ENCODE measurements around the gene AAGAB.
"Not testable (repeated sequence)": the region's sequence is repeated elsewhere in the genome, so short reads cannot be mapped to it uniquely, and the experiment has no call there.

AAGAB gene

GRCh38 chr15:67173005-67173404, 81.5 kb downstream of the AAGAB start:
- no peak for DNase-seq (ENCODE audit: low read depth, low spot score)

GRCh38 chr15:67172172-67172571, 82.3 kb downstream of the AAGAB start:
- DNase-seq (ENCODE audit: low read depth, low spot score): no peak

- DNase-seq (ENCODE audit: low read depth, low spot score): no peak
Measured at GRCh38 chr15:67171471-67171870, 83.0 kb downstream of the AAGAB start.

- DNase-seq (ENCODE audit: low read depth, low spot score): no peak
Measured at GRCh38 chr15:67170143-67170925, 84.1 kb downstream of the AAGAB start.

GRCh38 chr15:67168694-67169093, 85.8 kb downstream of the AAGAB start:
- DNase-seq (ENCODE audit: low read depth, low spot score): no peak

GRCh38 chr15:67167091-67167490, 87.4 kb downstream of the AAGAB start:
- DNase-seq (ENCODE audit: low read depth, low spot score): no peak

- no peak for DNase-seq (ENCODE audit: low read depth, low spot score)
Measured at GRCh38 chr15:67166280-67167009, 88.0 kb downstream of the AAGAB start.

GRCh38 chr15:67165254-67166253, 88.9 kb downstream of the AAGAB start:
- DNase-seq (ENCODE audit: low read depth, low spot score): peak; percentile 96

GRCh38 chr15:67164811-67165253, 89.6 kb downstream of the AAGAB start:
- no peak for DNase-seq (ENCODE audit: low read depth, low spot score)

- DNase-seq (ENCODE audit: low read depth, low spot score): peak; percentile 66
Measured at GRCh38 chr15:67164401-67164791, 90.1 kb downstream of the AAGAB start.

- no peak for DNase-seq (ENCODE audit: low read depth, low spot score)
Measured at GRCh38 chr15:67163180-67163579, 91.3 kb downstream of the AAGAB start.

GRCh38 chr15:67161881-67162280, 92.6 kb downstream of the AAGAB start:
- DNase-seq (ENCODE audit: low read depth, low spot score): no peak

GRCh38 chr15:67161412-67161811, 93.0 kb downstream of the AAGAB start:
- no peak for DNase-seq (ENCODE audit: low read depth, low spot score)

GRCh38 chr15:67158367-67158766, 96.1 kb downstream of the AAGAB start:
- DNase-seq (ENCODE audit: low read depth, low spot score): no peak

- no peak for DNase-seq (ENCODE audit: low read depth, low spot score)
Measured at GRCh38 chr15:67157521-67158252, 96.8 kb downstream of the AAGAB start.

GRCh38 chr15:67156834-67157233, 97.6 kb downstream of the AAGAB start:
- DNase-seq (ENCODE audit: low read depth, low spot score): no peak

GRCh38 chr15:67156426-67156825, 98.0 kb downstream of the AAGAB start:
- no peak for DNase-seq (ENCODE audit: low read depth, low spot score)

GRCh38 chr15:67154249-67154648, 100.2 kb downstream of the AAGAB start:
- DNase-seq (ENCODE audit: low read depth, low spot score): no peak

GRCh38 chr15:67153044-67153443, 101.4 kb downstream of the AAGAB start:
- DNase-seq (ENCODE audit: low read depth, low spot score): not testable (repeated sequence)

GRCh38 chr15:67152429-67152828, 102.0 kb downstream of the AAGAB start:
- no peak for DNase-seq (ENCODE audit: low read depth, low spot score)
